K562 (cell line): ENCODE data around the gene INPP5E. TPM values are rescaled to one million over a fixed set of nuclear protein-coding genes. Genes with fewer than 3 reads are reported as not detected.

Experiments
- ATAC-seq: fragments of 200-7000 bp; cut with Tn5 transposase; 3 replicates; pipeline ENCODE4 v1.9.1; 2020; ENCODE audit warnings: moderate library complexity
- BruUV-seq: library from RNA; stranded (reverse); fragments of 400-500 nt; replicated peaks from 2 replicates; lab custom pipeline; 2021; lab: Mats Ljungman, UMichigan
- CTCF ChIA-PET: fragments of 300-600 bp; formaldehyde crosslinking; extraction: SDS; loops from one replicate; lab custom pipeline; 2021; ENCODE audit warnings: low intra/inter-chr PET ratio; lab: Yijun Ruan, JAX
- POLR2A ChIA-PET: fragments of 300-600, 350-650 bp; sonication (Branson Sonifier 250); formaldehyde crosslinking; extraction: SDS; loops from one replicate; lab custom pipeline; 2021; ENCODE audit warnings: antibody characterized with exemption, inconsistent platforms; lab: Yijun Ruan, JAX
- DNase-seq, 4 experiments: peaks; one replicate each; pipeline versions ENCODE4 v3.0.0 to v3.0.0-alpha.2; 2011 to 2018; ENCODE audit warnings: low spot score in 3 of 4, mixed read lengths in 3 of 4; ENCODE audit errors: extremely low read depth in 1 of 4
- FAIRE-seq: peaks from 2 replicates; lab custom pipeline; 2011; peaks lifted over from hg19 to GRCh38; lab: Jason Lieb, UNC
- H2AFZ ChIP-seq: 2 replicates; pipeline ENCODE4 v1.6.0; 2011; ENCODE audit warnings: low read depth, low read length, control low read depth, inconsistent platforms
- H3K27ac ChIP-seq: fragments of 200-600 bp; 3 replicates; pipeline ENCODE4 v1.8.0; 2011; ENCODE audit warnings: low read depth, mild to moderate bottlenecking, control low read depth, inconsistent platforms, low read length, moderate library complexity, mixed read lengths; ENCODE audit errors: extremely low read depth
- H3K27me3 ChIP-seq, 2 experiments: fragments of 300-600 bp in 1 of 2; 2 replicates in 1 of 2; 3 replicates in 1 of 2; pipeline versions ENCODE4 v1.6.0 to v1.8.0; 2011; ENCODE audit warnings: inconsistent platforms in 2 of 2, low read length in 2 of 2, mild to moderate bottlenecking in 1 of 2, mixed read lengths in 1 of 2, moderate library complexity in 1 of 2; ENCODE audit not compliant: control insufficient read depth in 2 of 2, insufficient read depth in 2 of 2
- H3K36me3 ChIP-seq: fragments of 300-600 bp; 3 replicates; pipeline ENCODE4 v1.8.0; 2011; ENCODE audit warnings: mild to moderate bottlenecking, low read length, inconsistent platforms; ENCODE audit not compliant: control insufficient read depth, insufficient read depth
- H3K4me1 ChIP-seq, 2 experiments: fragments of 200-600 bp in 1 of 2; replicated peaks in 1 of 2; 2 replicates in 1 of 2; 3 replicates in 1 of 2; pipeline versions ENCODE4 v1.5.1 to v1.8.0; 2011; ENCODE audit warnings: inconsistent platforms in 2 of 2, low read length in 2 of 2, mild to moderate bottlenecking in 1 of 2, mixed read lengths in 1 of 2, moderate library complexity in 1 of 2; ENCODE audit not compliant: control insufficient read depth in 2 of 2, insufficient read depth in 2 of 2
- H3K4me2 ChIP-seq: 2 replicates; pipeline ENCODE4 v1.6.1; 2011; ENCODE audit warnings: low read length, control low read depth, inconsistent platforms, mixed read lengths; ENCODE audit not compliant: insufficient read depth
- H3K4me3 ChIP-seq: fragments of 200-600 bp; sonication (generic), shearing (Covaris generic); 2 replicates; pipeline ENCODE4 v1.5.1; 2016; ENCODE audit warnings: control low read depth, inconsistent platforms
- H3K79me2 ChIP-seq: fragments of 200-600 bp; 3 replicates; pipeline ENCODE4 v1.8.0; 2011; ENCODE audit warnings: low read length, inconsistent platforms; ENCODE audit not compliant: control insufficient read depth, insufficient read depth
- H3K9ac ChIP-seq, 2 experiments: 2 replicates each; pipeline versions ENCODE4 v1.6.0 to v1.6.1; 2011; ENCODE audit warnings: low read depth in 2 of 2, low read length in 2 of 2, control low read depth in 1 of 2, inconsistent platforms in 1 of 2, mild to moderate bottlenecking in 1 of 2, mixed read lengths in 1 of 2; ENCODE audit not compliant: insufficient read depth in 1 of 2
- H3K9me1 ChIP-seq: one replicate; pipeline ENCODE4 v1.6.0; 2011; ENCODE audit warnings: inconsistent platforms, mild to moderate bottlenecking, low read length, moderate library complexity; ENCODE audit not compliant: control insufficient read depth, insufficient read depth
- H3K9me3 ChIP-seq: replicated peaks from 2 replicates; pipeline ENCODE4 v1.5.1; 2011; ENCODE audit warnings: low read depth, low read length, inconsistent platforms; ENCODE audit not compliant: control insufficient read depth, insufficient read depth
- H4K20me1 ChIP-seq: replicated peaks from 2 replicates; pipeline ENCODE4 v1.6.1; 2011; ENCODE audit warnings: low read length, inconsistent platforms, mixed read lengths; ENCODE audit not compliant: control insufficient read depth, insufficient read depth
- DEAF1 ChIP-seq: fragments of 450-650 bp; formaldehyde crosslinking; IDR thresholded peaks from 2 replicates; pipeline ENCODE4 v1.4.0; 2020; ENCODE audit warnings: mild to moderate bottlenecking, moderate library complexity
- FOXJ3 ChIP-seq: sonication (generic); formaldehyde crosslinking; IDR thresholded peaks from 2 replicates; pipeline ENCODE4 v1.4.0; 2020; ENCODE audit warnings: mild to moderate bottlenecking, missing genetic modification reagents
- KAT8 ChIP-seq: fragments of 450-650 bp; IDR thresholded peaks from 2 replicates; pipeline ENCODE4 v1.6.1; 2016; ENCODE audit warnings: low read depth, mild to moderate bottlenecking
- STAT5B ChIP-seq: fragments of 250-450 bp; sonication (Bioruptor Pico); IDR thresholded peaks from 2 replicates; pipeline ENCODE4 v1.8.0; 2021; ENCODE audit warnings: mild to moderate bottlenecking, inconsistent platforms
- ZBTB5 ChIP-seq: fragments of 450-650 bp; IDR thresholded peaks from 2 replicates; pipeline ENCODE4 v1.6.1; 2017; ENCODE audit warnings: antibody characterized with exemption
- ZC3H11A ChIP-seq: IDR thresholded peaks from 2 replicates; pipeline ENCODE4 v1.6.1; 2012; ENCODE audit warnings: low read depth, low read length, improper control_type of control experiment
- ZNF232 ChIP-seq: sonication (generic); formaldehyde crosslinking; IDR thresholded peaks from 2 replicates; pipeline ENCODE4 v1.8.0; 2022; ENCODE audit warnings: mild to moderate bottlenecking, missing genetic modification reagents
- WGBS: fragments of 100-300 bp; shearing (Covaris generic); methylation state at CpG from one replicate; pipeline ENCODE4 v1.1.6; 2016; ENCODE audit warnings: low coverage, mixed read lengths; ENCODE audit not compliant: insufficient coverage; ENCODE audit errors: missing lambda C conversion rate; 5-methylcytosine and 5-hydroxymethylcytosine counted together
- in situ Hi-C: fragments of 300-500 bp; cut with MboI; formaldehyde crosslinking; loops from 4 replicates; pipeline ENCODE4 v1.15.0; 2018; ENCODE audit warnings: inconsistent platforms, mixed read lengths
- intact Hi-C: fragments of 100-400 bp; cut with micrococcal nuclease; formaldehyde crosslinking; loops from 2 replicates; pipeline ENCODE4 v1.14.2; 2022
- polyA plus RNA-seq, 8 experiments: library from polyadenylated mRNA; depleted of rRNA in 4 of 8; stranded (reverse) in 5 of 8; unstranded in 3 of 8; fragments of >200 nt; fragmentation: Nextera tagmentation in 2 of 8; fragmentation: Illumina TruSeq in 1 of 8; extraction: Ambion mirVana in 2 of 8; extraction: Trizol in 1 of 8; gene quantifications; 2 replicates each; pipeline versions ENCODE4 v1.2.1 to v1.2.3, GENCODE V29; 2011 to 2014; ENCODE audit warnings: inconsistent platforms in 1 of 8, missing spikeins in 1 of 8
- total RNA-seq, 7 experiments: library from RNA; depleted of rRNA in 6 of 7; stranded (reverse); fragments of >200 nt in 6 of 7; fragmentation: Illumina TruSeq in 2 of 7; extraction: Trizol in 2 of 7; gene quantifications; 2 replicates each; pipeline versions ENCODE4 v1.2.1 to v1.2.3, GENCODE V29; 2011 to 2021; ENCODE audit warnings: low replicate concordance in 1 of 7

INPP5E gene
- total and polyA plus RNA-seq, 9 of the 15 experiments (the other 6 are each of a cell fraction or from before 2014, with no cell fraction given) = 0.38 to 17.4 (median 4.9) TPM

GRCh38 chr9:136443687-136444086 is 4.0 kb upstream of the INPP5E start:
- CTCF ChIA-PET = no interaction called here
- DNase-seq (no peak), ATAC-seq (no peak)
- Histone ChIP-seq H3K9me1 (peaks cover 11% of the 10 kb centered on the region), H4K20me1 (peaks cover 16% of the 10 kb centered on the region), H3K9ac (peak overlapping the region in 1 of 2 experiments; percentile 55; a peak in 1 of 4 replicates), H3K27ac (no peak overlapping the region), H3K79me2 (peaks cover 9% of the 10 kb centered on the region), H3K4me2 (no peak overlapping the region), H3K27me3 (no peaks in the 10 kb centered on the region)
- in situ Hi-C loops = no loop called here
- POLR2A ChIA-PET = interaction anchor here (0.7 to 1.9 kb wide), 2 partner anchors 10 to 20 kb away, joined by 3 to 5 read pairs; no protein-coding TSS in a partner anchor
- intact Hi-C loops = no loop called here
- no TSS peak for BruUV-seq
- 89% methylated on average over 6 of the region's 7 CpGs for WGBS
- TF ChIP-seq ZBTB5 (no peak), STAT5B (CRISPR knock-in tag) (no peak), DEAF1 (no peak), FOXJ3 (no peak), ZC3H11A (no peak), ZNF232 (no peak), KAT8 (no peak)
- TF ChIP-seq, all 486 proteins: peak for 0
- Histone ChIP-seq H3K9me3 (no peaks in the 10 kb centered on the region), H3K4me1 (peaks cover 4 to 23% of the 10 kb centered on the region in 2 experiments; a peak in 3 of 5 replicates), H2AFZ (no peak overlapping the region), H3K4me3 (no peak overlapping the region), H3K36me3 (peaks cover 78% of the 10 kb centered on the region)
- FAIRE-seq = no peak
